PC-9 (cell line): Measurements from ENCODE around the gene NAA30. TPM values are rescaled to one million over a fixed set of nuclear protein-coding genes. Genes with fewer than 3 reads are reported as not detected.

ENCODE experiments used
- BruUV-seq: library from RNA; stranded (reverse); fragments of 400-500 nt; replicated peaks from 2 replicates; lab custom pipeline; 2021; lab: Mats Ljungman, UMichigan
- CTCF ChIA-PET: fragments of 300-600 bp; sonication (Branson Sonifier 250); formaldehyde crosslinking; loops from one replicate; lab custom pipeline; 2022; ENCODE audit warnings: antibody characterized with exemption; lab: Charles Lee
- POLR2A ChIA-PET: fragments of 300-600 bp; sonication (Branson Sonifier 250); formaldehyde crosslinking; loops from one replicate; lab custom pipeline; 2022; ENCODE audit warnings: antibody characterized with exemption; ENCODE audit not compliant: unreplicated experiment; lab: Charles Lee
- DNase-seq, 2 experiments: peaks; one replicate each; pipeline versions ENCODE4 v3.0.0 to v3.0.0-alpha.2; 2015 to 2022; ENCODE audit warnings: mixed read lengths in 1 of 2
- H2AFZ ChIP-seq: fragments of 200-600 bp; sonication (generic); 2 replicates; pipeline ENCODE4 v1.8.1; 2017; ENCODE audit warnings: antibody characterized with exemption
- H3F3A ChIP-seq: fragments of 200-600 bp; sonication (generic); 2 replicates; pipeline ENCODE4 v1.8.1; 2017; ENCODE audit warnings: antibody characterized with exemption, mild to moderate bottlenecking, low read depth; ENCODE audit not compliant: insufficient read depth
- H3K27ac ChIP-seq: fragments of 200-600 bp; sonication (generic); 2 replicates; pipeline ENCODE4 v1.6.1; 2016; ENCODE audit warnings: mixed run types
- H3K27me3 ChIP-seq: fragments of 200-600 bp; sonication (generic); 2 replicates; pipeline ENCODE4 v1.6.1; 2016; ENCODE audit warnings: low read depth, mixed run types; ENCODE audit not compliant: insufficient read depth
- H3K36me3 ChIP-seq: fragments of 200-600 bp; sonication (generic); 2 replicates; pipeline ENCODE4 v1.6.1; 2016; ENCODE audit warnings: low read depth, mixed run types
- H3K4me1 ChIP-seq: fragments of 200-600 bp; sonication (generic); replicated peaks from 2 replicates; pipeline ENCODE4 v1.6.1; 2016; ENCODE audit warnings: mixed run types; ENCODE audit not compliant: insufficient read depth
- H3K4me2 ChIP-seq: fragments of 200-600 bp; sonication (generic); 2 replicates; pipeline ENCODE4 v1.6.1; 2017; ENCODE audit warnings: mixed run types
- H3K4me3 ChIP-seq: fragments of 200-600 bp; sonication (generic); 2 replicates; pipeline ENCODE4 v1.6.1; 2016; ENCODE audit warnings: mixed run types
- H3K79me2 ChIP-seq: fragments of 200-600 bp; sonication (generic); 2 replicates; pipeline ENCODE4 v1.6.1; 2017; ENCODE audit warnings: low read depth, mixed run types
- H3K9me2 ChIP-seq: fragments of 200-600 bp; sonication (generic); 2 replicates; pipeline ENCODE4 v1.8.1; 2017; ENCODE audit warnings: mild to moderate bottlenecking; ENCODE audit not compliant: insufficient read depth
- H3K9me3 ChIP-seq: fragments of 200-600 bp; sonication (generic); 2 replicates; pipeline ENCODE4 v1.8.1; 2016; ENCODE audit warnings: low read depth; ENCODE audit not compliant: insufficient read depth
- H4K20me1 ChIP-seq: fragments of 200-600 bp; sonication (generic); 2 replicates; pipeline ENCODE4 v1.8.1; 2017; ENCODE audit not compliant: insufficient read depth
- CTCF ChIP-seq: fragments of 200-600 bp; sonication (generic); conservative IDR thresholded peaks from 2 replicates; pipeline ENCODE4 v1.6.1; 2017; ENCODE audit warnings: mixed run types, antibody characterized with exemption, mild to moderate bottlenecking, moderate library complexity
- EZH2 ChIP-seq: fragments of 200-600 bp; sonication (generic); IDR thresholded peaks from 2 replicates; pipeline ENCODE4 v1.8.0; 2017; ENCODE audit warnings: antibody characterized with exemption, low read depth
- intact Hi-C: fragments of 100-400 bp; cut with micrococcal nuclease; formaldehyde crosslinking; loops from one replicate; pipeline ENCODE4 v1.10.0; 2022; ENCODE audit not compliant: unreplicated experiment
- total RNA-seq: library from RNA; stranded (reverse); gene quantifications from 2 replicates; pipeline ENCODE4 v1.2.3, GENCODE V29; 2021

Gene NAA30
- total RNA-seq, 1 experiment from 2014 or later = 14.2 TPM

- H3K9me2 ChIP-seq = no peaks in the 10 kb centered on the region
- H2AFZ ChIP-seq = no peak overlapping the region
- intact Hi-C loops = no loop called here
- H3K27ac ChIP-seq = no peak overlapping the region
- peaks cover 28% of the 10 kb centered on the region for H3K4me1 ChIP-seq
- H4K20me1 ChIP-seq = peaks cover 16% of the 10 kb centered on the region
- DNase-seq = no peak
- peaks cover 5% of the 10 kb centered on the region; the same call in 1 of the 2 replicates for H3F3A ChIP-seq
- H3K9me3 ChIP-seq = no peaks in the 10 kb centered on the region
- no peaks in the 10 kb centered on the region for H3K27me3 ChIP-seq
- H3K36me3 ChIP-seq = 0 out of 2 replicates have a peak, but pooled peaks cover 4% of the 10 kb centered on the region
- H3K4me2 ChIP-seq = no peak overlapping the region
- peaks cover 23% of the 10 kb centered on the region for H3K79me2 ChIP-seq
- POLR2A ChIA-PET = no interaction called here
- H3K4me3 ChIP-seq = no peak overlapping the region
- no TSS peak for BruUV-seq
- CTCF ChIA-PET = no interaction called here
- TF ChIP-seq CTCF = no peak
- TF ChIP-seq EZH2 = no peak
These were observed 2.3 kb upstream of the NAA30 start for GRCh38 chr14:57388067-57388466.

GRCh38 chr14:57389646-57390036 is 745 bp upstream of the NAA30 start:
- no peak for TF ChIP-seq CTCF
- no peak for TF ChIP-seq EZH2
- Histone ChIP-seq H3K4me2 (peak overlapping the region; percentile 99), H3K4me1 (peaks cover 28% of the 10 kb centered on the region), H3K79me2 (peaks cover 39% of the 10 kb centered on the region), H3K4me3 (peak overlapping the region; percentile 71), H3K27me3 (no peaks in the 10 kb centered on the region), H3K36me3 (peaks cover 14% of the 10 kb centered on the region; the same call in 1 of the 2 replicates), H3F3A (peaks cover 5% of the 10 kb centered on the region; the same call in 1 of the 2 replicates), H2AFZ (peak overlapping the region; percentile 93), H3K9me2 (no peaks in the 10 kb centered on the region), H4K20me1 (peaks cover 18% of the 10 kb centered on the region), H3K9me3 (no peaks in the 10 kb centered on the region), H3K27ac (peak overlapping the region; percentile 73)
- CTCF ChIA-PET = interaction anchor here (0.9 kb wide), 1 partner anchor 899 kb away, joined by 3 read pairs; no protein-coding TSS in a partner anchor
- DNase-seq = peak in 1 of 2 experiments; percentile 40
- intact Hi-C loops = no loop called here
- BruUV-seq = TSS peak; percentile 99
- POLR2A ChIA-PET = interaction anchor here (0.5 to 0.6 kb wide), 2 partner anchors 11 to 96 kb away, joined by 4 to 7 read pairs; no protein-coding TSS in a partner anchor

- Histone ChIP-seq H2AFZ (peak overlapping the region; percentile 93), H3K9me2 (no peaks in the 10 kb centered on the region), H3K4me2 (peak overlapping the region; percentile 99), H3F3A (peaks cover 5% of the 10 kb centered on the region; the same call in 1 of the 2 replicates), H3K36me3 (peaks cover 15% of the 10 kb centered on the region; the same call in 1 of the 2 replicates), H3K27me3 (no peaks in the 10 kb centered on the region), H3K9me3 (no peaks in the 10 kb centered on the region), H3K79me2 (peaks cover 47% of the 10 kb centered on the region), H3K4me3 (peak overlapping the region; percentile 71), H3K27ac (0 out of 2 replicates have a peak overlapping the region, but pooled peaks have one; percentile 73), H3K4me1 (peaks cover 28% of the 10 kb centered on the region), H4K20me1 (peaks cover 18% of the 10 kb centered on the region)
- TF ChIP-seq EZH2 = no peak
- TF ChIP-seq CTCF = no peak
- intact Hi-C loops = no loop called here
- ChIA-PET CTCF (interaction anchor here (0.6 kb wide), 1 partner anchor 152 kb away, joined by 7 read pairs; no protein-coding TSS in a partner anchor), POLR2A (no interaction called here)
- DNase-seq = peak in 1 of 2 experiments; percentile 34
- no TSS peak for BruUV-seq
These were observed 575 bp downstream of the NAA30 start for GRCh38 chr14:57390806-57391516.
